Fibroblast of mammary gland (primary cell): ENCODE results near the gene FGGY.
A peak's percentile ranks its signal among the peaks of the same experiment; 100 is the strongest.

Experiments
- DNase-seq: peaks from one replicate; pipeline ENCODE4 v3.0.0-alpha.2; 2010; ENCODE audit warnings: low read depth
- H3K4me3 ChIP-seq: 2 replicates; pipeline ENCODE4 v1.5.1; 2011; ENCODE audit warnings: low read depth, mild to moderate bottlenecking, low read length, moderate library complexity; ENCODE audit not compliant: control insufficient read depth
- CTCF ChIP-seq: conservative IDR thresholded peaks from 2 replicates; pipeline ENCODE4 v1.5.1; 2011; ENCODE audit warnings: low read depth, low read length, inconsistent platforms; ENCODE audit not compliant: control insufficient read depth, insufficient read depth

The FGGY gene

GRCh38 chr1:59560807-59561450, 264.0 kb downstream of the FGGY start:
- DNase-seq: no peak
- no peak overlapping the region for H3K4me3 ChIP-seq
- TF ChIP-seq CTCF: no peak

GRCh38 chr1:59561796-59562195, 264.9 kb downstream of the FGGY start:
- no peak overlapping the region for H3K4me3 ChIP-seq
- no peak for DNase-seq
- no peak for TF ChIP-seq CTCF

- H3K4me3 ChIP-seq: no peak overlapping the region
- no peak for TF ChIP-seq CTCF
- DNase-seq: no peak
These were observed 267.4 kb downstream of the FGGY start for GRCh38 chr1:59564192-59564891.

- H3K4me3 ChIP-seq: no peak overlapping the region
- no peak for TF ChIP-seq CTCF
- peak; percentile 97 for DNase-seq
These were observed 268.9 kb downstream of the FGGY start for GRCh38 chr1:59565611-59566410.

GRCh38 chr1:59568158-59568935, 271.5 kb downstream of the FGGY start:
- no peak for DNase-seq
- no peak for TF ChIP-seq CTCF

GRCh38 chr1:59569198-59569597, 272.3 kb downstream of the FGGY start:
- DNase-seq: peak; percentile 21
- TF ChIP-seq CTCF: no peak

More at GRCh38 chr1:59568158-59568935, 271.5 kb downstream of the FGGY start:
- H3K4me3 ChIP-seq: no peak overlapping the region

More at GRCh38 chr1:59569198-59569597, 272.3 kb downstream of the FGGY start:
- no peak overlapping the region for H3K4me3 ChIP-seq
